Activated CD8-positive, alpha-beta memory T cell treated with anti-CD3 and anti-CD28 coated beads, Interleukin-2, amount 50 U/mL, for 48 hours (primary cell): ENCODE results near the gene C19orf18.

Experiments
- DNase-seq: peaks from one replicate; pipeline ENCODE4 v3.0.0-alpha.2; 2020

The C19orf18 gene

GRCh38 chr19:57947088-57947418 is 27.3 kb downstream of the C19orf18 start:
- DNase-seq, result no peak

- no peak for DNase-seq
Observed at GRCh38 chr19:57946316-57946715, 28.0 kb downstream of the C19orf18 start.

- no peak for DNase-seq
Observed at GRCh38 chr19:57941593-57941992, 32.7 kb downstream of the C19orf18 start.

GRCh38 chr19:57935731-57936130 is 38.6 kb downstream of the C19orf18 start:
- DNase-seq, result no peak

GRCh38 chr19:57934820-57935665 is 39.3 kb downstream of the C19orf18 start, which contains the start of gene ZNF418:
Gene ZNF418, minus strand, starts transcription at chr19:57935402. Its CDS starts 1,580 bp downstream, at chr19:57933822.
- peak; percentile 61 for DNase-seq

- DNase-seq, result no peak
Observed at GRCh38 chr19:57927587-57927986, 46.7 kb downstream of the C19orf18 start.

GRCh38 chr19:57916168-57916995 is 58.0 kb downstream of the C19orf18 start, which contains the start of gene ZNF417:
Gene ZNF417, minus strand, starts transcription at chr19:57916592. Its CDS starts 181 bp downstream, at chr19:57916411.
- DNase-seq, result peak; percentile 86

GRCh38 chr19:57914531-57914930 is 59.8 kb downstream of the C19orf18 start:
- DNase-seq, result no peak
